Right kidney (tissue), 1 donor: ENCODE data around the gene MIPEP.
"Not testable (repeated sequence)": the region's sequence is repeated elsewhere in the genome, so short reads cannot be mapped to it uniquely, and the experiment has no call there.

Source experiments
- DNase-seq: peaks from one replicate; pipeline ENCODE4 v3.0.0-alpha.2; 2016

Gene MIPEP

GRCh38 chr13:23748109-23748990, 140.8 kb downstream of the MIPEP start:
- no peak for DNase-seq

GRCh38 chr13:23746141-23746540, 143.1 kb downstream of the MIPEP start:
- DNase-seq, result not testable (repeated sequence)

GRCh38 chr13:23744315-23744714, 144.9 kb downstream of the MIPEP start:
- DNase-seq, result no peak

GRCh38 chr13:23743278-23744076, 145.7 kb downstream of the MIPEP start:
- no peak for DNase-seq

- no peak for DNase-seq
Measured at GRCh38 chr13:23741879-23742510, 147.2 kb downstream of the MIPEP start.

- no peak for DNase-seq
Measured at GRCh38 chr13:23740002-23740401, 149.2 kb downstream of the MIPEP start.

GRCh38 chr13:23739596-23739995, 149.6 kb downstream of the MIPEP start:
- DNase-seq, result no peak

GRCh38 chr13:23736541-23736940, 152.7 kb downstream of the MIPEP start:
- DNase-seq, result no peak

GRCh38 chr13:23735329-23735728, 153.9 kb downstream of the MIPEP start:
- DNase-seq, result no peak

GRCh38 chr13:23731709-23732108, 157.5 kb downstream of the MIPEP start:
- DNase-seq, result no peak

- DNase-seq, result no peak
Measured at GRCh38 chr13:23730251-23730650, 158.9 kb downstream of the MIPEP start.

- no peak for DNase-seq
Measured at GRCh38 chr13:23729531-23729930, 159.7 kb downstream of the MIPEP start.

GRCh38 chr13:23728807-23729206, 160.4 kb downstream of the MIPEP start:
- DNase-seq, result no peak

- no peak for DNase-seq
Measured at GRCh38 chr13:23725922-23726321, 163.3 kb downstream of the MIPEP start.

- no peak for DNase-seq
Measured at GRCh38 chr13:23724196-23724970, 164.8 kb downstream of the MIPEP start.

- DNase-seq, result no peak
Measured at GRCh38 chr13:23723471-23723870, 165.7 kb downstream of the MIPEP start.

- no peak for DNase-seq
Measured at GRCh38 chr13:23722726-23723453, 166.3 kb downstream of the MIPEP start.

- DNase-seq, result no peak
Measured at GRCh38 chr13:23718996-23719395, 170.2 kb downstream of the MIPEP start.

GRCh38 chr13:23716401-23716800, 172.8 kb downstream of the MIPEP start:
- DNase-seq, result no peak

GRCh38 chr13:23715762-23716235, 173.4 kb downstream of the MIPEP start:
- no peak for DNase-seq

GRCh38 chr13:23715092-23715761, 174.0 kb downstream of the MIPEP start:
- no peak for DNase-seq
